D341Med (cell line): ENCODE data around the gene LORICRIN.
A peak's percentile ranks its signal among the peaks of the same experiment; 100 is the strongest.
"Not testable (repeated sequence)": the region's sequence is repeated elsewhere in the genome, so short reads cannot be mapped to it uniquely, and the experiment has no call there.

Source experiments
- DNase-seq: peaks from one replicate; pipeline ENCODE4 v3.0.0; 2012; ENCODE audit warnings: low spot score

Gene LORICRIN

GRCh38 chr1:153259387-153259786, at the start of gene LORICRIN:
LORICRIN (plus strand) TSS chr1:153259687; CDS start chr1:153260950, 1,263 bp downstream.
- peak; percentile 12 for DNase-seq

- no peak for DNase-seq
Observed at GRCh38 chr1:153210206-153210605, 49.3 kb upstream of the LORICRIN start.

GRCh38 chr1:153212201-153212600, 47.3 kb upstream of the LORICRIN start:
- DNase-seq: no peak

GRCh38 chr1:153213519-153213918, 46.0 kb upstream of the LORICRIN start:
- DNase-seq: no peak

GRCh38 chr1:153217212-153217611, 42.3 kb upstream of the LORICRIN start, which contains the start of gene PRR9:
PRR9 (plus strand) TSS chr1:153217584; CDS start chr1:153218145, 561 bp downstream.
- DNase-seq: no peak

- DNase-seq: no peak
Observed at GRCh38 chr1:153217744-153218416, 41.6 kb upstream of the LORICRIN start.

- no peak for DNase-seq
Observed at GRCh38 chr1:153220606-153221303, 38.7 kb upstream of the LORICRIN start.

GRCh38 chr1:153223040-153223891, 36.2 kb upstream of the LORICRIN start:
- DNase-seq: peak; percentile 52

GRCh38 chr1:153227810-153228209, 31.7 kb upstream of the LORICRIN start:
- no peak for DNase-seq

- no peak for DNase-seq
Observed at GRCh38 chr1:153228491-153228890, 31.0 kb upstream of the LORICRIN start.

- not testable (repeated sequence) for DNase-seq
Observed at GRCh38 chr1:153229076-153229829, 30.2 kb upstream of the LORICRIN start.

- DNase-seq: no peak
Observed at GRCh38 chr1:153231363-153231762, 28.1 kb upstream of the LORICRIN start.

- no peak for DNase-seq
Observed at GRCh38 chr1:153231785-153232184, 27.7 kb upstream of the LORICRIN start.

- DNase-seq: no peak
Observed at GRCh38 chr1:153232553-153232952, 26.9 kb upstream of the LORICRIN start.

GRCh38 chr1:153233448-153233847, 26.0 kb upstream of the LORICRIN start:
- DNase-seq: no peak

GRCh38 chr1:153238527-153238926, 21.0 kb upstream of the LORICRIN start:
- no peak for DNase-seq

GRCh38 chr1:153242160-153242559, 17.3 kb upstream of the LORICRIN start:
- DNase-seq: no peak

- DNase-seq: no peak
Observed at GRCh38 chr1:153245466-153245865, 14.0 kb upstream of the LORICRIN start.

- DNase-seq: no peak
Observed at GRCh38 chr1:153246018-153246417, 13.5 kb upstream of the LORICRIN start.

GRCh38 chr1:153246825-153247224, 12.7 kb upstream of the LORICRIN start:
- DNase-seq: no peak

- DNase-seq: no peak
Observed at GRCh38 chr1:153248176-153248879, 11.2 kb upstream of the LORICRIN start.
